ENCODE data around the gene OMP. TPM values are rescaled to one million over a fixed set of nuclear protein-coding genes. Genes with fewer than 3 reads are reported as not detected.

OMP gene
- total RNA-seq, 1 experiment from 2014 or later: not detected

DNA sequence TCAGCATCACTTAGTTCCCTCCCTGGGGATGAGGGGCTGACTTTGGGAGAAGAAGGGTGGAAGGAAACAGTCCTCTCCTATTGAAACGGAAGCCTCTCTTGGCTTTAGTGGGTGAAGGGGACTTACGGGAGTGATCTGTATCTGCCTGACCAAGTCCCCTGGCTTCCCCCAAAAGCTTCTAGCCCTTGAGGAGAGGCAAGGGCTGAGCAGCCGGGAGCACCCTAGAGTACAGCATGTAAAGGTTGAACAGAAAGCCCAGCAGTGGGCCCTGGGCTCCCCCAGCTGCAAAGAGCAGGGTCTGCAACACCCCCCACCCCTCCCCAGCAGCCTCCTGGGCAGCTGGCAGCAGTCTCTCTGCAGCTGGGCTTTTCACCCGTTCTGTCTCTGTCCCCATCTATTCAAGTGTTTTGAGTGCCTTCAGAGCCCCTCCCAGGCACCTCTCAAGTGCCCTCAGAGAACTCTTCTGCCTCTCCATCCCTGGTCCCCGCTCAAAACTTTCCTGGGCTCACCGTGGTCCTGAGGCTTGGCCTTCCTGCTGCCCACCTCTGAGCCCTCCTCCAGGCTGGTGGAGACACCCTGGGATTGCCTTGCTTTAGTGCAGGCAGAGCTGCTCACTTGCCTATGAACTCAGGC, 33.2 kb upstream of the OMP start:
- no peak for DNase-seq (ENCODE audit: low read depth)

DNA sequence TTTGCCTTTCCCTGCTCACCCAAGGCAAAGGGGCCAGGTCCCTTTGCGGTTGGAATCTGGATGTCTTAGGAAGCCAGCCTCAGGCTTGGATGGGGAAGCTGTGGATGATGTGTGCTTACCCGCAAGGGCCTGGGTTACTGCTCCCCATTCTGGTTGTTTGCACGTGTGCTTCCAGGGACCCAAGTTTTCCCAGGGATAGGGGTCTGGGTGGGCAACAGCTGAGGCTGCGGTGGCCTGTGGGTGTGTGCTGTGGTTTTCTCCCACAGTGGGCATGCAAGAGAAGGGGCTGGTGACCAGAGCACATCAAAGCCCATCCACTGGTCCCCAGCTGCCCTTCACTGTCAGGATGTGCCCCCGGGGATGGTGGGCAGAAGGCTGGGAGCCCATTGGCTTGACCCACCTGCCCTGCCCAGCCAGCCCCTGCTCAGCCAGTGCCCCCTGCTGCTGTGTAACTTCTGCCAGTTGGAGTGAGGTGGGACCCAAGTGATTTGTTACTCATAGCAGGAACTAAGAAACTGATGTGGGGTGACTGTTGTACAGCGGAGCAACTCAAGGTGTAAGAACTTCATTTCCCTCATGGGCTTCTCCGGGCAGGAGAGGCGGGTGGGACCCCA, 32.6 kb upstream of the OMP start:
- no peak for DNase-seq (ENCODE audit: low read depth)

DNA sequence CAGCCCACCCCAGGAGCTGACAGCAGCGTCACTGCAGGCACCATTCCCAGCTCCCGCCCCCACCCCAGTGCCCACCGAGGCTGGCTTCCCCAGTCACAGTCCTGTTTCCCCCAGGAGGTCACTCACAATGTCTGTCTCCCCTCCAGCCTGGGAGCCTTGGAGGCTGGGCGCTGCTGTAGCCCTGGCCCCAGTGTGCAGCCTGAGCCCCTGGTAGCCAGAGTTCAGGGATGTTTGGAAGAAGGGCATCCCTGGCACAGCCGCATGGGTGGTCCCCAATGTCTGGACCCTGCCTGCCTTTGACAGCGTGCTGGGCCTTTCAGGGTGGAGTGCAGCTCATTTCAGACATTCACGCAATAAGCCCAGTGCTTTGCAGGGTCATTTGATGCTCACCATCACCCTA, 31.6 kb upstream of the OMP start:
- DNase-seq (ENCODE audit: low read depth): no peak

DNA sequence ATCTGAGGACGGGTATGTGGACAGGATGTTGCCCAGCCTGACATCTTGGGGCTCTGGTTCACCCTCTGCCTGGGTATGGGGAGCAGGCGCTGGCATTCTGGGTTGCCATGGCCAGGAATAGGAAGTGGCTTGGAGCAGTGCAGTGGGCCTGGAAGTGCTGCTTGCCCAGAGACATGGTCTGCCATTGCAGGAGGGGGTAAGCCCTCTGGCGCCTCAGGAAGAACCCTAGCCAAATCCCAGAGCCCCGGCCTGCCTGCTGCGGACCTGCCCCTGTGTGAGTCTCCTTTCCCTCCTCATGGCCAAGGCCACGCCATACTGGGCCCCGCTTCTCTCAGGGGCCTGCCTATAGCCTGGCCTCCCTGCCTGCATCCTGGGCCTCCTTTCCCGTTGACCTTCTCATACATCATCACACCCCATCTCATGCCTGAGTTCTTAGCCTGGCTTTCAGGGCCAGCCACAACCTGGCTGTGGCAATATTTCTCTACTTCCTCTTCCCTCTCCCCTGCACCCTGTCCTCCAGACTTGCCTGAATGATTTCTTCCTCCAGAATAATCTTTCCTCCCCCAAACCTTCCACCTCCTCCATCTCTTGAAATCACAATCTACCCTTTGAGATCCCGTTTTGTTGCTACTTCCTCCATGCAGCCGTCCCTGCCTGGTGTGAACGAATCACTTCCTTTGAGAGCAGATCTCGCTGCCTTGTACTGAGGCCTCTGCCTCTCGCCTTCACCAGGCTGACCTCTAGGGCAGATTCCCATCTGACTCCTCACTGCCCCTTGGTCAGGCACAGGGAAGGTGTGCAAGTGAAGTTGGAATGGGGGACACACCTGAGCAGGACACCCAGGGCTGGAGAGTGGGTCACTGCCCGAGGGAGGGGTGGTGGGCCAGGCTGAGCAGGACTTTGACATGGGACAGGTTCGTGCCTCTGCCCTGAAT, 30.7 kb upstream of the OMP start:
- DNase-seq (ENCODE audit: low read depth): no peak

DNA sequence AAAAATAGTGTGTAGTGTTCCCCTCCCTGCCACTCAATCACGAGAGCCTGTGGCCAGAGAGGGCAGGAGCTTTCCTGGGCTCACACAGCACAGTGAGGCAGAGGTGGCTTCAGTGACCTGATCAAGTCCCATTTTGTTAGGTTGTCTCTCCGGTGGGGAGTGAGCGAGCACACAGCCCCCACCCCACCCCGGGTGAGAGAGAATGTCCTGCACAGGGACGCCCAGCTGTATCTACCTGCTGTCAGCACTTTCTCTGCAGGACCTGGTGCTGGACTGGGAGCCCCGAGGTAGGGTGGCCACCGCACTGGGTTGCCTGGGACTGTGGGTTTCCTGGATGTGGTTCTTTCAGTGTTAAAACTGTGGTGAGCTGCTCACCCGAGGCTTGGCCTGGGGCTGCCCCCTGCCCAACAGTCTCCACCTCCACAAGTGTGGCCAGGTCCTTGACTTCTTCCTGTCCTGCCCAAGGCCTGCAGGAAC, 29.8 kb upstream of the OMP start:
- DNase-seq (ENCODE audit: low read depth): no peak

DNA sequence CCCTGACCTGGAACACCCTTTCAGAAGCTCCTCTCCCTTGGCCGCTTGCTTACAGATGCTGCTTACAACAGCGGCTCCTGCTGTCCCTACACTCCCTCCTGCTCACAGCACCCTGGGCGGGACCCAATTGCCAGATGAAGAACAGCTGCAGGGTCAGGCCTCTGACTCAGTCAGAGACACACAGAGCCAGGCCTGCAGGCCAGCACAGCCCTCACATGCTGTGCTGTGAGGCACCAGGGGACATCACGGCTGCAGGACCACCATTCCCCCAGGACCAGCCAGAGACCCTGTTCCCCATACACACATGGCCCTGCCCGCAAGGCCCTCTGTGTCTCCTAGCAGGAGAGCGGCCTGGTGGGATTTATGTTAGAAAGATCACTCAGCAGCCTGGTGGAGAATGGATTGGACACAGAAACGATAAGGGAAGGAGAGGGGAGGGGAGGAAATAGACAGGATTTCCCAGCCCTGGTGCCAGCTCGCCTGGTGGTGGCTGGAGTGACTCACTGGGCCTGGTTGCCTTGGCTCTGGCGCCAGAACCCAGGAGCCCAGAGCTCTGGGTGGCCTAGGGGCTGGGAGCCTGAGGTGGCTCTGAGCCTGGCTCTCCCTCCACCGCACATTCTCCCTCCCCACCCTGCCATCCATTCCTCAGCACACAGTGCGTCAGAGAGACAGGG, 29.2 kb upstream of the OMP start:
- peak; percentile 89 for DNase-seq (ENCODE audit: low read depth)

DNA sequence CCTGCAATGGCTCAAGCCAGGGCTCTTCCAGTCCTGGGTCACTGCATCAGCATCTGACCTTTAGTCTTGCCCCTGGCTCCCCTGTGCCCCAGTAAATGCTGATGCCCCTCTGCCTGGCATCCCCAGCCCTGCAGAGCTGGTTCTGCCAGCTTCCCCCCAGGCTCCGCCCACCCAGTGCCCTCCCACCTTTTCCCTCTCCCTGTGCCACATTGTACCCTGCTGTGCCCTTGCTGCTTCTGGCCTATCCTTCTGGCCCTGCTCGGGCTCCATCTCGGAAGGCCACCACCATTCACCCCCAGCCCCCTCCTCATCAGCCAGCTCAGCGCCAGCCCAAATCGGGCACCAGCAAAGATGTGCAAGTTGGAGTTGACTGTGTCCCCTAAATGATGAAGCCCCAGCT, 28.4 kb upstream of the OMP start:
- DNase-seq (ENCODE audit: low read depth): no peak

DNA sequence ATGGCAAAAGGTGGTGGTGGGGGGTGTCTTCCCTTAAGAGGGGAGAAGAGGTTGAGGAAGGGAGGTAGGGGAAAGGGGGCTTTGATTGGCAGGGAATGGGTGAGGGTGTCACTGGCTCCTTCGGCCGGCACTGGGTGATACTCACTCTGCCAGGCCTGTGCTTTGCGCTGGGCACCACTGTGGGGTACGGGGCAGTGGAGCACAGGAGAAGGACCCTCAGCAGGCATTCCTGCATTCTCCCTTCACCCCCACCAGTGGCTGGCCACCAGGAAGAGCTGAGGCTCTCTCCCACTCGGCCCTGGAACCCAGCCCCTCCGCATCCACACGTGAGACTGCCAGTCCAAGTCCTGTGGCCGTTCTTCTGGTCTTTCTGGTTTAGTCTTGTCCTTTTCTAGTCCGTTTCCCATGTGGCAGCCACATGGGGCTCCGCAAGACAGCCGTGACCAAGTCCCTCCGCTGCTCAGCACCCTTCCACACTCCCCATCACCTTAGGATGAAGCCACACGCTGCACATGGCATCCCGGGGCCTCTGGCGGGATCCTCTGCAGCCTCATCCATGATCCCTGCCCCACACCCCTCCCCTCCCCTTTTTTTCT, 27.9 kb upstream of the OMP start:
- no peak for DNase-seq (ENCODE audit: low read depth)

DNA sequence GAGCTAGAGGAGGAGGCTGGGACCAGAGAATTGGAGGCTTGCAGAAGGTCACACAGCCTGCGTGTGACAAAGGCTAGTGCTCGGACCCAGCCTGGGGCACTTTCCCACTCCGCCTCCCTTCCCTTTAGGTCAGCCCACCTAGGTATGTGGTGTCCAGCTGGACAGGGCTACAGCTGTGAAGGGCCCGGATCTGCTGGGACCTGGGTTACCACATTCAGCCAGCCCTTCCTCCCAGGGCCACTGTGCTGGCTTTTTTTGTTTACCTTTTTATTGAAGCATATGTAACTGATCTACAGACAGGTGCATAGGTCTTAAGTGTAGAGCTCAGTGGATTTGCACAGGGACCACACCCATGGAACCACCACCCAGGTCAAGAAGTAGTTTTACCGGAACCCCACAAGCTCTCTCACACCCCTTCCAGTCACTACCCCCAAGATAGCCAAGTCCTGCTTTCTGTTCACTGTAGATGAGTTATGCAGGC, 27.2 kb upstream of the OMP start:
- DNase-seq (ENCODE audit: low read depth): no peak

DNA sequence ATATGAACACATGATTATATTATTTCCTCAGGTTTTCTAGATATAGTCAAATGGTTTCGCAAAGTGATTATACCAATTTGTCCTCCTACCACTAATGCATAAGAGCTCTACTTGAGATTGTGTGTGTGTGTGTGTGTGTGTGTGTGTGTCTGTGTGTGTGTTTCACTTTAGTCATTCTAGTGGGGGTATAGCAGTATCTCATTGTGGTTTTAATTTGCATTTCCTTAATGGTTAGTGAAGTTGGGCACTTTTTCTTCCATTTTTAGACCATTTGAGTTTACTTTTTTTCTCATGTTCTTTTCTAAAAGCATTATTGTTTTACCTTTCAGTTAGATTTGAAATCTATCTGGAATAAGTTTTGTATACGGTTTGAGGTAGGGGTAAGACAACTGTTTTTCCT, 23.0 kb upstream of the OMP start:
- DNase-seq (ENCODE audit: low read depth): no peak

DNA sequence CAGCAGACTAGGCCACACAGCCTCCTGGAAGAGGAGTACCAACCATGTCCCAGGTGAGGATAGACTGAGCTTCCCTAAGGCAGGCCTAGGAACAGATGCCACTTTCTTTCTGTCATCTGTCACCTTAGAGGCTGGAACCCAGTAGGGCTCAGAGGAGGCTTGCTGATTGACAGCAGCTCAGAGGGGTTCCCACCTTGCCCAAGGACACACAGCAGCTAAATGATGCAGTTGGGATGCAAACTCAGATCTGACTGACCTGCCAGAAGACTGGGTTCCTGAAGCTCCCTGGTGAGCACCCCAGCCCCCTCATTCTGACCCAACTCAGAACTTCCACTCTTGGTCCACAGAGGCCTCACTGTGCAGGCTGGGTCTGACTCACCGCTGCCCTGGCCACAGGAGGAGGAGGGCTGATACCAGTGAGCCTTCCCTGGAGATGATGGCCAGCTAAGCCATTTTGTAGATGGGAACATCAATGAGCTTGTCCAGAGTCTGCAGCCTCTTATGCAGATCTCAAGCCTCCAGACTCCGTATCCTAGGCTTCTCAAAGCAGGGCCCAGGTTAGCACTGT, 21.9 kb upstream of the OMP start:
- DNase-seq (ENCODE audit: low read depth): peak; percentile 2

DNA sequence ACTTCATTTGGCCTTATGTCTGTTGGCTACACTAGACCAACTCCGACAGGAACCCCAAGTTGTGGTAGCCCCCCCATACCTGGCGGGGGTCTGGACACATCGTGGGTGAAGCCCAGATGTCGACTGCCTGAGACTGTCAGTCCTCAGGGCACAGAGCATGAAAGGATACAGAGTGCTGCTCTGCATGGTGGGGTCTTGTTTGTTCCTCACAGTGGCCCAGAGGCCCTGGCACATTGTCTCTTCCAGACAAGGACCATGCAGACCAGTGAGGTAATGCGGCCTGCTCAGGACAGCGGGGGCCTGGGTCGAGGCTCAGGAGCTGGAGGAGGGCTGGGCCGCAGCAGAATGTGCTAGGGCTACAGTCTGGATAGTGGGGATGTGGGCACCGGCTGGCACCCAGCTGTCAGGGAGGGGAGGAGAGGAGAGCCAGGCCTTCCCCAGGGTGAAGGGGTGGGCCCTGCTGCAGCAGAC, 21.2 kb upstream of the OMP start:
- DNase-seq (ENCODE audit: low read depth): peak; percentile 0

DNA sequence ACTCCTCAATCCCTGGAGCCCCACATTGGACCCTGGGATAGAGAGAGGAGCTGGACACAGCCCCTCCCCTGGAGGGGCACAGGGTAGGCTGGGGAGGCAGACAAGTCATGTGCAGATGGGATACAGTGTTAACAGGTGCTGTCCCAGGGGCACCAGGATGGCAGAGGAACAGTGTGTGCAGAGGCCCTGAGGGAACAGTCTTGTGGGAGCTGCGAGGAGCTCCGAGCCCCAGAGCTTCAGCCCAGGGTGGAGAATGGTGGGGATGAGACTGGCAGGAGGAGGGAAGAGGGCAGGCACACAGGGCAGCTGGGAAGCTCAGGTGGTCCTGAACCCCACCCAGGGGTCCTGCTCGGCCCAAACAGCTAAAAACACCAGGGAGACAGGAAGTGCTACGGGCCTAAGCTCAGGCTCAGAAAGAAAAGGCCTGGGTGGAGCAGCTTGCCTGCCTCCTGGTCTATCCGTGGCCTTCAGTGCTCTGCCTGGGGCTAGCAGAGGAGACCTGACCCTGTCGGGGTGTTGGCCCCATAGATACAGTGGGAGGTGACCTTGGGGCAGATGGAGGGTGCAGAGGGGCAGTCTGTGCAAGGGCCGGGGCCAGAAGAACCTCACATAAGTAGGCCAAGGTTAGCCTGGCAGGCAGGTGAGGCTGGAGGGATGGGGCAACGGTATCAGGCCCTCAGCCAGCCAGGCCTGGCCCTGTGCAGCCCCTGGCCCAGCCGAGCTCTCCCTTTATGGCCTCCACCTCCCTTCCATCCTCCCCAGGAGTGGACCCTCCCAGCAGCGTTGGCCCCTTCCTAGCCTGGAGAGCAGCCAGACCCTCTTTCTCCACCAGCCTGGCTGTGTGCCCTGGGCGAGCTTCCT, 20.4 kb upstream of the OMP start:
- peak; percentile 0 for DNase-seq (ENCODE audit: low read depth)

DNA sequence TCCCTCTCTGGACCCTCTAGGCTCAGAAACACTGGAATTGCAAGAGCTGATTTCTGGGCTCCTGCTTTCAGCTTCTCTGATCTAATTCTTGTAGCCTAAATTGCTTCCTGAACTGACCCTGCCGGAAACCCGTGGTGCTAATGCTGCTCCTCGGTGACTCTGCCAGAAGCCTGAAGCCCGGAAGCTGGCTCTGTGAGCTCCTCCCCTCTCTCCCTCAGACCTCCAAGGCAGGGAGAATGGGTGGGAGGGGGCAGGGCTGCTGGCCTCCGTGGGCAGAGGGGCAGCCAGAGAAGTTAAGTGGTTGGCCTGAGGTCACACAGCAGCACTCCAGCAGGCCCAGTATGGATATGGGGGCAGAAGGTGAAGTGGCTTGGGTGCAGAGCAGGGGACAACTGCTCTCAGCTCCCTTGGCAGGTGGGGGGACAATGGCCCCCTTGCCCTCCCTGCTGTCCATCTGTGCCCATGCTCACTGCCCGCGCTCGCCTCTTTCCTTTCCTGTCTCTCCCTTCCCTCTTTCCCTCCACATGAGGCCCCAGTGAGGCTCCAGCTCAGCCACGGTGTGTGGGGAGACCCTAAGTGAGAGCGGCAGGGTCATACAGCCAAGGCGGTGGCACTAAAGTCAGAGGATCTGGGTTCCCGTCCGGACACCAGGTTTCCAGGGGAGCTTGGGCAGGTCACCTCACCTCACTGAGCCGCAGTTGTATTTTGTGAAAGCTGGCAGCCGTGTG, 19.6 kb upstream of the OMP start:
- DNase-seq (ENCODE audit: low read depth): peak; percentile 50

DNA sequence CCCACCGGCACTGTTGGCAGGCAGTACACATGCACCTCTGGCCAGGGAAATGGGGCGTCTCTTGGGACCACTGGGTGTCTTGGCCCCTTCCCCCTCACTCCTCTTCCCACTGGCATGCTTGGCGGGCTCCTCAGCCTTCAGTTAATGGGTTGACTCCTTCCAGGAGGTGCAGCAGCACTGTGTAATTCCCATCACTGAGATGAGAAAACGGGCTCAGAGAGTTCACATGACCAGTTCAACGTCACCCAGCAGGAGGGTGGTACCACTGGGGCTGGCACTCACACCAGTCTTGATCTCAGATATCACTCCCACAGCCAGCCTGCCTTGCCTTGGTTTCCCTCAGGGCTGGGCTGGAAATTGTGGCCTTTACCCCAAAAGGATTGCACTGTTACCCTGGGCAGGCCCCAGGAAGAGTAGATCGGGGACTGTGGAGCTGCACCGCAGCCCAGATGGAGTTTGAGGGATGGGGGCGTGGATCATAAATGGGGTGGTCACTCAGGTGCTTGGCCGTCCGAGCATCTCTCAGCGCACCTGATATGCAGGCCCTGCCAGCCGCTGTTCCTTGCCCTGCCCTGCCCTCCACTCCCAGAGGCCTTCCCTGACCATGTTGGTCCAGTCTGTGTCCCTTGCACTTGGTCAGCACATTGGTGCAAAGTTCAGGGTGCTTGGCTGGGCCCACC, 18.9 kb upstream of the OMP start:
- peak; percentile 0 for DNase-seq (ENCODE audit: low read depth)

DNA sequence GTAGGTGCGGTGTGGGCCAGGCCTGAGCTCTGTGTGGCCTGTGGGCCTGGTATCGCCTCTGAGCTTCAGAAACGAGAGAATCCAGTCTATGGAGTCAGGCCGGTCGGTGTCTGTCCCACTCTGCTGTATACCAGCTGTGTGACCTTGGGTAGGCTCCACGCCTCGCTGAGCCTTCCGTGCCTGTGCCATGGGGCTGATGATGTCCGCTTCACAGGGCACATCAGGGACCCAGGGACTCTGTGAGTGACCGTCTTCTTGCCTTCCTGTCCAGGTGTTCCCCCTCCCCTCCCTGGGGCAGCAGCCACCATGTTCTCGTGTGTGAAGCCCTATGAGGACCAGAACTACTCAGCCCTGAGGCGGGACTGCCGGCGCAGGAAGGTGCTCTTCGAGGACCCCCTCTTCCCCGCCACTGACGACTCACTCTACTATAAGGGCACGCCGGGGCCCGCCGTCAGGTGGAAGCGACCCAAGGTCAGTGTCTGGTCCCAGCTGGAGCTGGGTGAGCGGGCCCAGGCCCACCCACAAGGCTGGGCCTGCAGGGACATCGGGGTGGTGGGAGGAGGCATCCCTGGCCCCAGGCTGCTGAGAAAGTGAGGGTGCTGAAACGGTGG, 18.0 kb upstream of the OMP start:
- DNase-seq (ENCODE audit: low read depth): no peak

DNA sequence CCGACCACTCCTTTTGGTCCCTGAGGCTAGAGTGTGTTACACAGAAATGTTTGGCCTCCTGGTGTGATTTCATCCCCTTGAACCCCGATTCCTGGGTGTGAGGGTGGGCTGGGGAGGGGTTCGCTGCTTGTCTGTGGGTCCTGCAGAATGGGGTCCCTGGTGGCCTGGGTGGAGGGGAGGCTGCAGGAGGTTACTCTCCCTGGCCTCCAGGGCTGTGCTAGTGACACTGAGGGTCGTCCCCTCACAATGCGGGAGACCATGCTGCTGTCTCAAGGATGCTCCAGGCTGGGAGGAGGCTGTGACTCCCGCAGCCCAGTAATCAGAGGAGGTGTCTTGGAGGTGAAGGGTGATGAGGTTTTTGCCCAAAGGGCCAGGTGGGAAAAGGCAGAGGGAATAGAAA, 17.0 kb upstream of the OMP start:
- no peak for DNase-seq (ENCODE audit: low read depth)

Data from Daoy (cell line).